ENCODE measurements around the gene WDR5B.

Gene WDR5B

GRCh38 chr3:122435950-122436349, 20.1 kb upstream of the WDR5B start:
- TF ChIP-seq POLR2AphosphoS5 (IDR thresholded peaks at IDR 0.05; ENCODE audit: low read depth, low read length) (no peak), FOXP2 (optimal IDR thresholded peaks at IDR 0.05; ENCODE audit: borderline replicate concordance, extremely low read depth, extremely low read length, insufficient read depth) (no peak), TAF1 (IDR thresholded peaks at IDR 0.05; ENCODE audit: borderline replicate concordance, insufficient read depth, low read length) (no peak), SIN3A (IDR thresholded peaks at IDR 0.05; ENCODE audit: borderline replicate concordance, insufficient read depth, low read length) (no peak)
- TF ChIP-seq, protein P1, sequence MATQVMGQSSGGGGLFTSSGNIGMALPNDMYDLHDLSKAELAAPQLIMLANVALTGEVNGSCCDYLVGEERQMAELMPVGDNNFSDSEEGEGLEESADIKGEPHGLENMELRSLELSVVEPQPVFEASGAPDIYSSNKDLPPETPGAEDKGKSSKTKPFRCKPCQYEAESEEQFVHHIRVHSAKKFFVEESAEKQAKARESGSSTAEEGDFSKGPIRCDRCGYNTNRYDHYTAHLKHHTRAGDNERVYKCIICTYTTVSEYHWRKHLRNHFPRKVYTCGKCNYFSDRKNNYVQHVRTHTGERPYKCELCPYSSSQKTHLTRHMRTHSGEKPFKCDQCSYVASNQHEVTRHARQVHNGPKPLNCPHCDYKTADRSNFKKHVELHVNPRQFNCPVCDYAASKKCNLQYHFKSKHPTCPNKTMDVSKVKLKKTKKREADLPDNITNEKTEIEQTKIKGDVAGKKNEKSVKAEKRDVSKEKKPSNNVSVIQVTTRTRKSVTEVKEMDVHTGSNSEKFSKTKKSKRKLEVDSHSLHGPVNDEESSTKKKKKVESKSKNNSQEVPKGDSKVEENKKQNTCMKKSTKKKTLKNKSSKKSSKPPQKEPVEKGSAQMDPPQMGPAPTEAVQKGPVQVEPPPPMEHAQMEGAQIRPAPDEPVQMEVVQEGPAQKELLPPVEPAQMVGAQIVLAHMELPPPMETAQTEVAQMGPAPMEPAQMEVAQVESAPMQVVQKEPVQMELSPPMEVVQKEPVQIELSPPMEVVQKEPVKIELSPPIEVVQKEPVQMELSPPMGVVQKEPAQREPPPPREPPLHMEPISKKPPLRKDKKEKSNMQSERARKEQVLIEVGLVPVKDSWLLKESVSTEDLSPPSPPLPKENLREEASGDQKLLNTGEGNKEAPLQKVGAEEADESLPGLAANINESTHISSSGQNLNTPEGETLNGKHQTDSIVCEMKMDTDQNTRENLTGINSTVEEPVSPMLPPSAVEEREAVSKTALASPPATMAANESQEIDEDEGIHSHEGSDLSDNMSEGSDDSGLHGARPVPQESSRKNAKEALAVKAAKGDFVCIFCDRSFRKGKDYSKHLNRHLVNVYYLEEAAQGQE (IDR thresholded peaks at IDR 0.05; ENCODE audit: insufficient read depth in 1 of 2, low read depth in 2 of 2, low read length in 2 of 2), result no peak

DNA sequence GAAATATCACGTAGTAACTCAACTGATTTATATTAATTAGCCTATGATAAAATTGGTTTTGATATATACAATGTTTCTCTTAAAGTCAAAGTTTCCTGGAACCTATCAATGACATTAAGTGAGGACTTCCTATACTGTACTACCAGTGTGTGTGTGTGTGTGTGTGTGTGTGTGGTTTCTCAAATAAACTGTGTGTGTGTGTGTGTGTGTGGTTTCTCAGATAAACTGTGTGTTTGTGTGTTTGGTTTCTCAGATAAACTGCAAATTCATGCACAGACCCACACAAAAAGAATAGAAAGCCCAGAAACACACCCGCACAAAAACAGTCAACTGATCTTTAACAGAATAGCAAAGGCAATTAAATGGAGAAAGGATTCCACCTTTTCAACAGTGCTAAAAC, 14.5 kb upstream of the WDR5B start:
- TF ChIP-seq, protein P1 (IDR thresholded peaks at IDR 0.05; ENCODE audit: insufficient read depth in 1 of 2, low read depth in 2 of 2, low read length in 2 of 2), result no peak
- TF ChIP-seq TAF1 (IDR thresholded peaks at IDR 0.05; ENCODE audit: borderline replicate concordance, insufficient read depth, low read length) (no peak), POLR2AphosphoS5 (IDR thresholded peaks at IDR 0.05; ENCODE audit: low read depth, low read length) (no peak), FOXP2 (optimal IDR thresholded peaks at IDR 0.05; ENCODE audit: borderline replicate concordance, extremely low read depth, extremely low read length, insufficient read depth) (no peak), SIN3A (IDR thresholded peaks at IDR 0.05; ENCODE audit: borderline replicate concordance, insufficient read depth, low read length) (no peak)

GRCh38 chr3:122427857-122428471, 12.1 kb upstream of the WDR5B start:
- TF ChIP-seq, protein P1 (IDR thresholded peaks at IDR 0.05; ENCODE audit: insufficient read depth in 1 of 2, low read depth in 2 of 2, low read length in 2 of 2), result no peak
- no peak for TF ChIP-seq SIN3A (IDR thresholded peaks at IDR 0.05; ENCODE audit: borderline replicate concordance, insufficient read depth, low read length)
- no peak for TF ChIP-seq FOXP2 (optimal IDR thresholded peaks at IDR 0.05; ENCODE audit: borderline replicate concordance, extremely low read depth, extremely low read length, insufficient read depth)
- no peak for TF ChIP-seq TAF1 (IDR thresholded peaks at IDR 0.05; ENCODE audit: borderline replicate concordance, insufficient read depth, low read length)
- TF ChIP-seq POLR2AphosphoS5 (IDR thresholded peaks at IDR 0.05; ENCODE audit: low read depth, low read length), result no peak

- TF ChIP-seq FOXP2 (optimal IDR thresholded peaks at IDR 0.05; ENCODE audit: borderline replicate concordance, extremely low read depth, extremely low read length, insufficient read depth), result no peak
Measured at GRCh38 chr3:122421836-122422235, 6.0 kb upstream of the WDR5B start.

DNA sequence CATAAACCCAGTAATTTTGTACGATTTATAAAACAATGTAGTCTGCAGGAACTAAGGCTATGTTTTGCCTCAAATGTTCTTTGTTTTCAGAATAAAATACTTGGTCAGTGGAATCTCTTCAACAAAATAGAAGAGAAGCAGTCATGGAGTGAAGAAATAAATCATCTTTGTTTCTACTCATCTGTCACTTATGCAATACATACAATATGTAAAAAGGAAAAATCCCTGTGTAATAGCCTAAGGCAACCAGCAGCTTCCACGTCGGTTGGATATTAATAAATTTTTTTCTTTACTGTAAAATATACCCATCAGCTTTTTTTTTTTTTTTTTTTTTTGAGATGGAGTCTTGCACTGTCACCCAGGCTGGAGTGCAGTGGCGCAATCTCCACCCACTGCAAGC, 5.2 kb upstream of the WDR5B start:
- TF ChIP-seq FOXP2 (optimal IDR thresholded peaks at IDR 0.05; ENCODE audit: borderline replicate concordance, extremely low read depth, extremely low read length, insufficient read depth), result no peak
- TF ChIP-seq, protein P1 (IDR thresholded peaks at IDR 0.05; ENCODE audit: insufficient read depth in 1 of 2, low read depth in 2 of 2, low read length in 2 of 2), result no peak
- TF ChIP-seq SIN3A (IDR thresholded peaks at IDR 0.05; ENCODE audit: borderline replicate concordance, insufficient read depth, low read length), result no peak
- TF ChIP-seq POLR2AphosphoS5 (IDR thresholded peaks at IDR 0.05; ENCODE audit: low read depth, low read length), result no peak
- TF ChIP-seq TAF1 (IDR thresholded peaks at IDR 0.05; ENCODE audit: borderline replicate concordance, insufficient read depth, low read length), result no peak

Data from PFSK-1 (cell line).